ENCODE measurements around the gene CST1.
"Not testable (repeated sequence)": the region's sequence is repeated elsewhere in the genome, so short reads cannot be mapped to it uniquely, and the experiment has no call there.

The CST1 gene

DNA sequence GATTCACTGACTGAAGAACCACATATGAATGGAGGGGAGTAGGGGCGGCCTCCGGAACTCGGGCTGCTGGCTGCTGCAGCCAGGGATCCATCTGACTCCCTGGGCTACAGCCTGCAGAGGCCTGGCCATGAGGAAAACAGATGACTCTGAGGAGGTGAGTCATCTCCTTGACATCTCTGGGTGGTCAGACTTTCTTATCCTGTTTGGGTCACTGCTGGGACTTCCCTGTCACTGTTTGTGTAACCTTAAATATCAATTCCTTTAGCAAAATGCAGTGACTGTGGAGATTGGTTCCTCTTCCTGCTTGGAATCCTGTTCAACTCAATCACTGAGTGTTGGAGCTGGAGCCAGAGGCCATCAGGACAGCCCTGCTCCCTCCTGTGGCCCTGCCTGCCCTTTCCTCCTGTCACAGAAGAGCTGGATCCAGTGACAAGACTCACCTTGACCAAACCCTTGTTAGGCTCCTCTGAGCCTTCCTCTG is 4.4 kb upstream of the CST1 start:
- in situ Hi-C loops (cut with MboI; ENCODE audit: low sequenced_read_pairs), result not testable (repeated sequence)

DNA sequence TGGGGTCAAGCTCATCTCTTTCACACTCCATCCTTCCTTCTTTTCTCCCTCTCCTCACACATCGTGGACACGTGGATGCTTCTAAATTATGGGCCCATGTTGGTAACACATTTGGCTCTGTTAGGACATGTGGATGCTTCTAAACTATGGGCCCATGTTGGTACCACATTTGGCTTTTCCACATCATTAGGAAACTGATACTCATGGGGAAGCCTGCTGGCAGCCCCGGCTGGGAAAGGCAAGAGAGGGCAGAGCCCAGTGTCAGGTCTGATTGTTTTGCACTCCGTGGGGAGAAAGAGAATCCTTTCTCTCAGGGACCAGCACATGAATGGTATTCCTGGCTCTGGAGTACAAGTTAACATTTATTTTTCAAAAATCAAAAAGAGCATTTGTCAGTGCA is 4.0 kb upstream of the CST1 start:
- in situ Hi-C loops (cut with MboI; ENCODE audit: low sequenced_read_pairs), result no loop called here

DNA sequence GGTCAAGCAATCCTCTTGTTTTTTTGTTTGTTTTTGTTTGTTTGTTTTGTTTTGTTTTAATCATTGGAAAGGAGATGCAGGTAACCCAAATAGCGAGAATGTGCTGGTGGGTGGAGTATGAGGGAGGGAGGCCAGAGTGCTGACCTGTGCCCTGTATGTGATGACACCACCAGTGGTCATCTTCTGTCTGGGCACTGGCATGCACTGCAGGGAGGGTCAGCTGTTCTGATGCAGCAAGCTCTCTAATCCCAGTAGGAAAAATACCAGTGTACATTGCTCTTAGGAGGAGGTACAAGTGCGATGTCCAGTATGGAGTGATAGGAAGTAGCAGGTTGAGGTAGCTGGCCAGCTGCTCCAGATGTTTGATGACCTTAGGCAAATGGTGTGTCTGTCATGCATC is 2.9 kb upstream of the CST1 start:
- in situ Hi-C loops (cut with MboI; ENCODE audit: low sequenced_read_pairs), result no loop called here

DNA sequence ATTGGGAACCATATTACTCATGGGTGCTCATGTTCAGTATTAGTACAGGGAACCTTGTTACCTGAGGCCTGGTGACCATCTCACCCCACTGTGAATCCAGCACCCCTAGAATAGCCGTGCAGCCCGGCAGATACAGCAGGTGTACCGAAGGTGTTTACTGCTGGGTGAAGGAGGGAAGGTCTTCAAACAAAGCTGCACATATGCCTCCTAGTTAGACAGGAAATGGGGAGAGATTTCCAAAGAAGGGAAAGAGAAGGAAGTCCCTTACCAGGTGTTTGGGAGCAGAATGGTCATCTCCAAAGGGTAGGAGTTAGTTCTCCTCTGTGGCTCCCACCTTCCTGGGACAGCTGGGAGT is 2.4 kb upstream of the CST1 start:
- in situ Hi-C loops (cut with MboI; ENCODE audit: low sequenced_read_pairs), result no loop called here

DNA sequence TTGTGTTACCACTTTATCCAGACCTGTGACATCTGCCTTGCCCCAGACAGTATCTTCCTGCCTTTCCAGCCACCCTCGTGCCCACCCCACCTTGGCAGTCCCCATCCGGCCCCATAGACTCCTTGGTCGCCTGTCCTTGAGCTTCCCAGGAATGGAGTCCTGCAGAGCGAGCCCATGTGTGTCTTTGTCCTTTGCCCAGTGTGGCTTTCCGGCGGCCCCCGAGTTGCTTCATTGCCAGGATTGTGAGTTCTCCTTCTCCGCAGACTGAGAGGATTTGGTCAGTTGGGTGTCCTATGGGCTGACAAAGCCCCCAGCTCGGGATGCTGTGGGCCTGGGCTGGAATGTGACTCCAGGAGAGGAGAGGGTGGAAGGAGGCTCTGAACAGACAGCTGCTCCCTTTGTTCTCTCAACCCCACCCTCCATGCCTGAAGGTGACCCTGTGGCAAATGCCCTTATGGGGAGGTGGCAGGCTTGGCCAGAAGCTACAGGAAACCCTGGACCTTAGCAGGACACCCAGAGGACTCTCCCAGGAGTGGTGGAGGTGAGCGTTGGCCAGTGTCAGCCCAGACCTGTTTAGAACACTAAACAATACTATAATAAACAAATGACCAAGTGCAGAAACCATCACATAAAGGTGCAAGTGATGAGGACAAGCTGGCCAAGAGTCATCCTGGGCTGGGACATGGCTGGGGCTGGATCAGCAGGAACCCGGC is 1.9 kb upstream of the CST1 start:
- in situ Hi-C loops (cut with MboI; ENCODE audit: low sequenced_read_pairs), result no loop called here

DNA sequence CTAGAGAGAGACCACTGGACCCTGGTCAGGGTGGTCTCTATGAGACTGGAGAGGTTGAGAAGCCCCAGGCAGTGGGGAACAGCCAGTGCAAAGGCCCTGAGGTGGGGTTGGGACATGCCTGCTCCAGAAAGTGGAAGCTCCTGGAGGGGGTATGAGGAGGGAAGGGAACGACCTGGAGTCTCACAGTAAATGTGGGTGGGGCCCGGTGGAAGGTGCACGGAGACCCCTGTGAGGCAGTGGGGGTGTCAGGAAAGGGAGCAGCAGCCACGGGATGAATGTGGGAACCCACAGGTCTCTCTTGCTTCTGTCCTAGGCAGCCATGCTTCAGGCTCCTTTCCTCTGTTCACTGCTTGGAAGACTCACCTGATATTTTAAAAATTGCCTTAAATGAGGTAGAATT is 1.3 kb upstream of the CST1 start:
- in situ Hi-C loops (cut with MboI; ENCODE audit: low sequenced_read_pairs), result no loop called here

DNA sequence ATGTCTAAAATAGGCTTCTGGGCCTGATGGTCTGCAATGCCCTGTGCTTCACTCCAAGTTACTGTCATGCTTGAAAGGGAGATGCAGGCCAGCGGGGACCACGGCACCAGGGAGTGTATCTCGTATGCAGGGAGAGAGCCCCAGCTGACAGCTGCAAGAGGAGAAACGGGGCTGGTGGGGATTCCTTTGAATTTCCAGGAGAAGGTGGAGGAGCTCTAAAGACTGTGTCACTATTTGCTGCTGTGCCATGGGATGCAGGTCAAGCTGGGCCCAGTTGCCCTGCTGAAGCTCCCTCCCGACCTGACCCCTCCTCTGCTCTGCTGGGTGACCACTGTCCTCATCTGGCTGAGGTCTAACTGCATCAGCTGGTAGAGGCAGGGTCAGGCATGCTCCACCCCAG is 989 bp downstream of the CST1 start:
- in situ Hi-C loops (cut with MboI; ENCODE audit: low sequenced_read_pairs), result no loop called here

DNA sequence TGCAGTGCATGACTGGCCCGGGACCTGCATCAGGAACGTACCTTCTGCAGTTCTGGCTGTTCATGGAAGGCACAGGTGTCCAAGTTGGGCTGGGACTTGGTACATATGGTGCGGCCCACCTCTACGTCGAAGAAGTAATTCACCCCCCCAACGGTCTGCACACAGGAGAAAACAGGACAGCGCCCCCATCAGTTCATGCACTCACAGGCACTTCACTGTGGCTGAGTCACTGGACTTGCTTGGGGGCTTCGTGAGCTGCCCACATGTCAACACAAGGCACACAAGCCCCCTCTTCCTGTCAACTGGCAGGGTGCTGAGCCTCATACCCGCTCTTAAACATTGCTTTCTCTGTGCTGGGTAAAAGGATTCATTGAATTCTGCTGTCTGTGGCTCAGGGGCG is 1.8 kb downstream of the CST1 start:
- in situ Hi-C loops (cut with MboI; ENCODE audit: low sequenced_read_pairs), result not testable (repeated sequence)

DNA sequence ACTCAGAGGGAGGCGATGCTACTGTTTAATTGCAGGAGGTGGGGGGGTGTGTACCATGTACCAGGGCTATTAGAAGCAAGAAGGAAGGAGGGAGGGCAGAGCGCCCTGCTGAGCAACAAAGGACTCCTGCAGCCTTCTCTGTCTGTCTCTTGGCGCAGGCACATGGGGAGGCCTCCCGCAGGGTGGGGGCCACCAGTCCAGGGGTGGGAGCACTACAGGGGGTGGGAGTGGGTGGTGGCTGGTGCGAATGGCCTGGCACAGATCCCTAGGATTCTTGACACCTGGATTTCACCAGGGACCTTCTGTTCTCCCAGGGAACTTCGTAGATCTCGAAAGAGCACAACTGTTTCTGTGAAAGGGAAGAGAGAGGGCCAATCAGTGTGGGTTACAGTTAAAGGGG is 3.2 kb downstream of the CST1 start:
- in situ Hi-C loops (cut with MboI; ENCODE audit: low sequenced_read_pairs), result not testable (repeated sequence)

DNA sequence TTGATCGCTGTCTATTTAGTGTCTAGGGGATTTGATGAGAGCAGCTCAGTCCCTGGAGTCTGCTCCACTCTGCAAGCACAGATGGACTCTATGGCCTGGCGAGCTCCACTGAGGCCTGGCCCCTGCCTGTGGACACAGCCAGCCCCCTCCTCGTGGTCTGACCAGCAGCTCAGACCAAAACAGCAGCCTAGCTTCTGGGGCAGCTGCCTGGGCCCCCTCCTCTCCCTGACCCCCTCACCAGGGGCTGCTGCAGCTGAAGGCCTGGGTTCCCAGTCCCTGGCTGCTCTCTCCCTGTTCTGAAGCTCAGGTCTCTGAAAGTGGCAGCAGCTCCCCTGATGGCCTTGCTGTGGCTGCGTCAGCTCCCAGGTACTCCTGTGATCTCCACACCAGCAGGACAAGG is 3.6 kb downstream of the CST1 start:
- in situ Hi-C loops (cut with MboI; ENCODE audit: low sequenced_read_pairs), result not testable (repeated sequence)

DNA sequence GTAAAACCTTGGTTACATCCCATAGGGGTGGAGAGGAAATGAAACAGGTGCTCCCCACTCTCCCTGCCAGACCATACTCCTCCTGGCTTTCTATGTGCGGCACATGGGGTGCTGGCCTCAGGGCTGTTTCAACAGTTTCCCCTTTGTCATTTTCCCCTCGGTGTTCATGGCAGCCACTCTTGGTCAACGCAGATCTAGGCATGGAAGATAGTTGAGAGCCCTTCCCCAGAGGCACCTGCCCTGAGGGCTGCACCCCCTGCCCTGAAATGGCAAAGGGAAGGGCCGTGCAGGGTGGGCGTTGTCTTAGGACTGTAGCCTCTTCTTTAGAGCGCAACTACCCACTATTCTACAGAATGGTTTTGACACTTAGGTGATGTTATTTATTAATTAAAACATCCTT is 4.4 kb downstream of the CST1 start:
- in situ Hi-C loops (cut with MboI; ENCODE audit: low sequenced_read_pairs), result no loop called here

DNA sequence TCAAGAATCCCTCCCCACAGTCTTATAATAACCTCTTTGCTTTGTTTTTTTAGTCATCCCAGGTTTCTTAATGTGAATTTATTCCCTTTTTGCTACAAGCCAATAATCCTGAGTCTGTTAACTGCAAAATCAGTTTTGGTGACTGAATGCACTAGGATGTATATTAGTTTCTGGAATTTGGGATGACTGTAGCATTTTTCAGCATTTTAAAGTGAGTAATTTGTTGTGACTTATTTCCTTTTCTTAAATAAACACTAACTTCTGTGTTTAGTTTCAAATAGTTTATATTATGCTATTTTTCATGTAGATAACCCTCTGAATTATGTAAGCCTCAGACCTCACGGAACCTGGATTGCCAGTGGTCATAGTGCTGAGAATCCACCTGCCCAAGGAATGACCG is 5.5 kb downstream of the CST1 start:
- in situ Hi-C loops (cut with MboI; ENCODE audit: low sequenced_read_pairs), result no loop called here

DNA sequence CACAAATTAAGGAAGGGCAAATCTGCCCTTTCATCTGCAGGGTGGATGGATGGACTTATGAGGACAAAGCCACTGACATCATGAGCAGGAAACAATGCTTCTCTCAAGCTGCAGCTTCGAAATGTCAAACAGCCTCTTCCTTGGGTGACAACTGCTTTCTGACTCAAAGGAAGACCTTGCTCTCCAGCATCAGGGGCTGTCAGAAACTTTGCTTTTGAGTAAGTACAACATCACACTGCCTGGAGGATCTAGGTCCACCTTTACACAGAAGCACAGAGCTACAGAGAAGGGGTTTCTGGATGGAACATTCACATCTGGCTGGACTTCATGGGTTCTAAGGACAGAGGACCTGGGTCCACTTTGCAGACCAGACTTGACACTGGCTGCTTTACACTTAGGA is 5.9 kb downstream of the CST1 start:
- in situ Hi-C loops (cut with MboI; ENCODE audit: low sequenced_read_pairs), result no loop called here

DNA sequence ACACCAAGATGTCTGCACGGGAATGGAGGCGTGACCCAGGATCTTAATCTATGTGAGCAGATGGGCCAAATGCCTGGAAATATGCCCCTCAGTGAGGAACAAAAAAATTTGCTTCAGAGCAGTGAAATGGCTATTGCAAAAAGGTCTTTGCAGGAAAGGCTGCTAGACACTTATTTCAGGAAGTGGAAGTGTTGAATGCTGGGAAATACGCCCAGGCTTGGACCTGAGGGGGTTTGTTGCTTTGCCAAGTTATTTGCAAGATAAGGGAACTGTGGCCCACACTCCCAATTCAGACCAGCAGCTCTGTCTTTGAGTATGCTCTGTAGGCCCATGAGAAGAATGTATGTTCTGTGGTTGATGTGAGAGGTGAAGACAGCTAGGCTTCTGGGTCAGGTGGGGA is 15.3 kb downstream of the CST1 start:
- in situ Hi-C loops (cut with MboI; ENCODE audit: low sequenced_read_pairs), result not testable (repeated sequence)

DNA sequence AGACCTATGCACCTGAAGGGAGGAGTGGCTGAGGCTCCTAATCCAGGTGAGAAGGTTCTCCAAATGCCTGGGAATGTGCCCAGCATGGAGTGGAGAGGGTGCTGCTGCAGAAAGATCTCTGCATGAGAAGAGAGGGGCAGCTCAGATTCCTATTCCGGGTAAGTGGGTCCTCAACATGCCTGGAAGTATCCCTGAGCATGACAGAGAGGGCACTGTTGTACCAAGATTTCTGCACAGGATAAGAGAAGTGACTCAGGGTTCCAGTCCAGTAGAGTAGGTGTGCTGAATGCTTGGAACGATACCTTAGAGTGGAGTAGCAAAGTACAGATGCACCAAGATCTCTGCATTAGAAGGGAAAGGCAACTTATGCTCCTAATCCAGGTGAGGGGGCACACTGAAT is 15.8 kb downstream of the CST1 start:
- in situ Hi-C loops (cut with MboI; ENCODE audit: low sequenced_read_pairs), result not testable (repeated sequence)

DNA sequence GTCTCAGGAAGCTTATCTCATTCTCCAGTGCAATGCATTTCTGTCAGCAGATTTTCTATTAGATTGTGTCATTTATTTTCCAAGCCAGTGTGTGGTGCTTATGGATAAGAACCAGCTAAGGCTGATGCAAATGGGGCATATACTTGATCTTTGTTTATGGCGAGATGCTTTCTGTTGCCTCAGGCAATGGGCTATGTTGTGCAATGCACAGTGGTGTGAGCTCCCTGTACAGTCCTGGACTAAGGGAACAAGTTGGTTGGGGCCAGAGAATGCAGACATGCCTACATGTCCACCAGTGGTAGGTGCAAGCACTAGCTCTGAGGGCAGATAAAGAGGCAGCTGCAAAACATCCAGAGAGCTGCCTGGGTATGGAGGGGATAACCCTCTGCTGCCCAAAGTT is 16.3 kb downstream of the CST1 start:
- in situ Hi-C loops (cut with MboI; ENCODE audit: low sequenced_read_pairs), result not testable (repeated sequence)

DNA sequence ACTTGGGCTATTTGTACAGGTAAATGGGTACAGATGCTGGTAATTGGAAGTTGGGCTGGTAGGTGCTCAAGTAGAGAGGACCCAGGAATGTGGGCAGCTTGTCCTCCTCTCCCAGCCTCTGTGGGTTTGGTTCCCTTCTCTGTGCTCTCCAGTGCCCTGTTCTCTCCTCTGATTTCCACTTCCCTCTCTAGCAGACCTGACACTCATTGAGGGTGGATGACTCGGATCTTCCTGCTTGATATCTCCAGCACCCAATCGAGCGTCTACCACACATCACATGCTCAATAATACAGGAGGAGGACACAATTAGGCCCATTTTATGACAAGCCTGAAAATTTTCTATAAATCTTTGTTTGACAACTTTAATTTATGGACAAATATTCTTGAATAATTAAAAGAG is 23.7 kb downstream of the CST1 start:
- in situ Hi-C loops (cut with MboI; ENCODE audit: low sequenced_read_pairs), result no loop called here

DNA sequence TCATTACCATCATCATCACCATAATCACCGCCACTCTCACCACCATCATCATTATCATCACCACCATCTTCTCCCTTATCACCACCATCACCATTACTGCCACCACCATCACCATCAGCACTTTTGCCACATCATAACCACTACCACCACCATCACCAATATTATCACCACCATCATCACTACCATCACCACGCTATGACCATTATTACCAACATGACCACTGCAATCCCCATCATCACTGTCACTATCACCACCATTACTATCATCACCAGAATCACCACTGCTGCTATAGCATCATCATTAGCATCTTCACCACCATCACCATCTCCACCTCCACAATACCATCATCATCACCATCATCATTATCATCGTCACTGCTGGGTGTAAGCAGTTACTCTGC is 25.6 kb downstream of the CST1 start:
- in situ Hi-C loops (cut with MboI; ENCODE audit: low sequenced_read_pairs), result no loop called here

DNA sequence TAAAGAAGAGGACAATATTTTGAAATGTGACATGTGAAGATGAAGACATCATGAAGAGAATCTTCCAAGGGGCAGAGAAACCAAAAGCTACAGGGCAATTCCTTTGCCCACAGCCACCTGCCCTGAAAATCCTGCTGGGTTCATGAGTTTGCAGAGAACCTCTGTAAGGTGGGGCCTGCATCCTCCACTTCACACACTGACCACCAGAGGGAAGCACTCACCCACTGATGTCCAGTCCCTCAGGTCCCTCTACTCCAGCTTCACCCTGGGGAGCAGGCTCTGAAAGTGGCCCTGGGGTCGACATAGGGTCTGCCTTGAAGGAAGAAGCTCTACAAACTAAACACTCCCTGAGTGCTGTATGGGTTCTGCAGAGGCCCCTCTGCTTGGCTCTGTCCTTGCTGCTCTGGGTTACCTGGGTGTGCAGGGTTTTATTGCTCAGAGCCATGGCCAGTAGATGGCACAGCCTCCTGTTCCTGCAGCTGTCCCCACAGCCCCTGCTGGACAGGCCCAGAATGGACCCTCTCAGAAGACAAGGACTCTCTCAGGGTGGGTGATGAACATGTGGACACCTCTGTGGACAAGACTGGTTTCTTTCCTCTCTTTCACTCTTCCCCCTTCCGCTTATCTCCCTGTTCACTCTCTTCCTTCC is 27.0 kb downstream of the CST1 start:
- in situ Hi-C loops (cut with MboI; ENCODE audit: low sequenced_read_pairs), result not testable (repeated sequence)

DNA sequence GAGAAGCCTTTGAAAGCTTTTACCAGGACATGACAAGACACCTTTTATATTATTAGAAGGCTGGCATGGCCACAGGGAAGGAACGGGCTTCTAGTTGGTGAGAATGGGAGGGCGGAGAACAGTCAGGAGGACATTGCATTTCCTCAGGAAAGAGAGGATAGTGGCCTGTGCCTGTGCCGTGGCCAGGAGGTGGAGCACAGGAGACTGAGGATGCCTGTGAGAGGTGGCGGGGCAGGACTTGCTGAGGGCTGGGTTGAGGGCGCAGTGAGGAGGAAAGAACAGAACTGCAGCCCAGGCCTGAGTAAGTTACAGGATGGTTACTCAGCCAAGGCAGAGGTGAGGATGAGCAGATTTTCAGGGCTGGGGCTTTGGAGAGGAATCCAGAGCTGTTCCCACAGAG is 27.9 kb downstream of the CST1 start:
- in situ Hi-C loops (cut with MboI; ENCODE audit: low sequenced_read_pairs), result not testable (repeated sequence)

DNA sequence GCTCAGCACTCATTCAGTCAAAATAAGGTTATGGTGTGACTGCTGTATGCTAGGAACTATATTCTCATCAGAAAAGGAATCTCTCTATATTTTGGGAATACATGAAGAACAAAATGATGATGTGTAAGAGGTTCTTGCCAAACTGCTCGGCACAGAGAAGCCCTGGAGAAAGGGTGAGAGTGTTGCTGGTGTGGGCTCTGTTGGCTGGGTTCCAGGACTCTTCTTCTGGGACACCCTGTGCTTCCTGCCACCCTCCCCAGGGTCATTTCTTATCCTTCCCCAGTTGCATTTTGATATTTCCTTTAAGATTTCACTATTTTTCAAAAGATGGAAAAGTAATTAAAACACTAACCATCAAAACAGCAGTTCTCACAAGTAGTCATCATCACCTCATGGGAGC is 28.8 kb downstream of the CST1 start:
- in situ Hi-C loops (cut with MboI; ENCODE audit: low sequenced_read_pairs), result no loop called here

DNA sequence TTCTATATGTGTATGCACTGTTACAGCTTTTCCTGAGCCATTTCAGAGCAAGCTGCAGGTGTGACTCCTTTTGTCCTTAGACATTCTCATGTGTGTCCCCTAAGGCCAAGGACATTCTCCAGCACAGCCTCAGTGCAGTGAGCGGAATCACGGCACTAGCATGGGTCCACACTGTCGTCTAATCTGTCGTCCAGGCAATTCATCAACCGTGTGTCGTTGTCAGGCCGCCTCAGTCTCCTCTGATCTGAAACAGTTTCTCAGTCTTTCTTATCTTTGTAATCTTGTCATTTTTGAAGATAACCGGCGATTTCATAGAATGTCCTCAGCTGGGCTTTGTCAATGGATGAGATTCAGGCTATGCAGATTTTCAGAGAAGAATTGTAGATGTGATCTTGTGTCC is 31.4 kb downstream of the CST1 start:
- in situ Hi-C loops (cut with MboI; ENCODE audit: low sequenced_read_pairs), result not testable (repeated sequence)

DNA sequence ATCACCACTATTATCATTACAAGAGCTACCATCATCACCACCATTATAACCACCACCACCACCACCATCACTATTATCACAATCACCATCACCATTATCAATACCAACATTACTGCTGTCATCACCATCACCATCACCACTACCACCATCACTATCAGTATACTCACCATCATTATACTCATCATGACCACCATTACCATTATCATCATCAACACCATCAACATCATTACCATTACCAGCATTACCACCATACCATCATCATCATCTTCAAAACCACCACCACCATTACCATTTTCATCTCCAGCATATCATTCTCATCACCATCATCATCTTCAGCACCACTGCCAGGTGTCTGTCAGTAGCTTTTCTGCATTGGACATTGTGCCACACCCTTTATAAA is 39.0 kb downstream of the CST1 start:
- in situ Hi-C loops (cut with MboI; ENCODE audit: low sequenced_read_pairs), result not testable (repeated sequence)

Measured in HL-60/S4 treated with phorbol 12-myristate 13-acetate at 8.2 ng/mL for 4 days and 3 days (cell line).